Activated CD8-positive, alpha-beta memory T cell treated with anti-CD3 and anti-CD28 coated beads, Interleukin-2, amount 50 U/mL, for 48 hours (primary cell): ENCODE measurements around the gene TPM1.

Source experiments
- DNase-seq: peaks from one replicate; pipeline ENCODE4 v3.0.0-alpha.2; 2020

TPM1 gene

DNA sequence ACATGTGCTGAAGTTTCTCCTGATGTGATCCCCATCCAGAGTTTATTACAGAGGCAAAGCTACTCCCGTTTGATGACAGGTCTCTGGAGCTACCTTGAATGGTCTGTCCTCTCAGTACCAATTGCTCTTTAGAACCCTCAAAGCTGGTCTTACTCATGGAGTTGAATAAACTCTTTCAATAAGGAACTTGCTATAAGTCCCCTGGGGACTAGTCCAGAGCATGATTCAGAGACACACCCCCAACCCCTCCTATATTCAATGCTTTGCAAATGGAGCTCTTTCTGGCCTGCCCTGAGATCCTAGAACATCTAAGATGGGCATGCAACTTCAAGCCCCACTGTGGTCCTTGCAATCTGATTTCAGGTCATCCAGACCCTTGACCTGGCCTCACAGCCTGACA, 23.9 kb upstream of the TPM1 start:
- no peak for DNase-seq

DNA sequence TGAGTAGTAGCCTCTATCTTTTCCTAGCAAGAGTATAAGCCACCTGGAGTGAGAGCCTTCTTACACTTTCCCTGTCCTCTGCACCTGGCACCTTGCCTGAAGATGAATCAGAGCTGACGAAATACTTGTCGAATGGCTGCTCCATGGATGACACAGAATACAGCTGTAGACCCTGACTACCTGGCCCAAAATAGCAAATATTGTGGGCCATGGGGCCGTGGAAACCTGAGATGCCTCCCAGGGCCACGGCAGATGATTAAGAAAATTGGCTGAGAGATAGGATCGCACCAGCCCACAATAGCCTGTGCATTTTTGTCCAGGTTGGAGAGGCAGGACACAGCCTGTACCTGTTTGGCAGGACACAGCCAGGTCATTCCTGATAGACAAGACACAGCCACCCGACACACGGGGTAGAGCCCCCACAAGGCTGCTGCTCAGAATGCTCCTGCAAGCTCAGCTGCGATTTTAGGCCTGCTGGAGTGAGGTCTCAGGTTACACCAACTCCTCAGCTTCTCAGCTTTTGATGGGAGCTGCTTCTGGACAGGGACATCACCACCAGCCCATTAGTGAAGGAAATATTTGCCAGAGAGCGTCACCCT, 22.9 kb upstream of the TPM1 start:
- no peak for DNase-seq

DNA sequence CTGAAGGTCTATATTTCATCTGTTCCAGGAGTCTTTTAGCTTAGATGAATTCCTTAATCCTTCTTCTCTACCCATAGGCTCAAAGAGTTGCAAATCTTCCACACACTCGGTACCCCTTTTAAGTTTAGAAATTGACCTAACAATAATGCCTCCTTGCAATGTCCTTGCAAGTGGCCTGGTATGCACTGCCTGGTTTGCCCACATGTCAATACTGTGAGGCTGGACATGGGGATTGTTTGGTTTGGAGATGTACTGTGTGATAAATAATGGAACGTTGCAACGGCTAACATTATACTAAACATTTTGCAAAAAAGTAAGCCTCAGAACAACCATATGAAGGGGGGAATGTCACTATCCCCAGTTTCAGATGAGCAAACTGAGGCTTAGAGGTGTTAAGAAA, 22.4 kb upstream of the TPM1 start:
- no peak for DNase-seq

DNA sequence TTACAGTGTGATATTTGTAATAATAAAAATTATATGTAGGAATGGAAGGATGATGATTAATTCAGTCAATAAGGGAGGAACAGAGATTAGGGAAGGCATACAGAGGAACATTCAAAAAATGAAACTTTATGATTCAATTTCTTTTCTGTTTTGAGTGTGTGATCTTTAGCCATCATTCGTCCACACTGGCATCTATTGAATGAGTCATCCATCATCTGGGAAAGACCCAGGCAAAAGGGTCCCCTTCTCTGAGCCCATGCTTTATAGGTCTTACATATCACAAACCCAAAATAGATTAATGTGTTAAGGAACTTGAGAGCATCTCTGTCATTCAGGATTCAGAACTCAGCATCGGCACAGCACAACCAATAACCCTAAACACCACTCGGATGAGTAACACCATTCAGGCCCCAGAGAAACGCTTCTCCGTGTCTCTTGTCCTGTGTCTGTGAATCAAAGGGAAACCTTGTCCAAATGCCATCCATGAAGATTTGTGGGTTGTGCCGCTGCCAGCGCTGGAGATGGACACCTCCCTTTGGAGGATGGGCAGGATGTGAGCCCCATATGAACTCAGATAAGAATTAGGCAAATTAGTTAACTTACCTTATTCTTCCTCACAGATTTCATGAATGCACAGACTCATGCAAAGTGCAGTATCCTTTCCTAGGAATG, 21.7 kb upstream of the TPM1 start:
- no peak for DNase-seq

DNA sequence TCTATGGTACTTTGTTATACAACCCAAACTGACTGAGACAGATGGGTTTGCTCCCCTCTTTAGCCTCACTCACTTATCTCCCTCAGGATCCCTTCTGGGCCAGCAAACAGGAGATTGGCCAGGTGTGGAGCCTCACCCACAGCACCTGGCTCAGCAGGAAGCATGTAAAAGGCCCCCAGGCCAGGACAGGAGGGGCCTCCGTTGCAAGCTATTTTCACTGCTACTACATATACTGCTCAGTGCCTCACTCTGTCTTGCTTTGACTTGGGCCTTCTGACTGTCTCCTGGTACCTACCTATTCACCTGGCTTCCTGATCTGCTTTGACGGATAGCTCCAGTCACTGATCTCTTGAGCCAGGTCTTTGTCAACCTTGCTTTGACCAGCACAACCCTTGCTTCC, 20.4 kb upstream of the TPM1 start:
- no peak for DNase-seq

DNA sequence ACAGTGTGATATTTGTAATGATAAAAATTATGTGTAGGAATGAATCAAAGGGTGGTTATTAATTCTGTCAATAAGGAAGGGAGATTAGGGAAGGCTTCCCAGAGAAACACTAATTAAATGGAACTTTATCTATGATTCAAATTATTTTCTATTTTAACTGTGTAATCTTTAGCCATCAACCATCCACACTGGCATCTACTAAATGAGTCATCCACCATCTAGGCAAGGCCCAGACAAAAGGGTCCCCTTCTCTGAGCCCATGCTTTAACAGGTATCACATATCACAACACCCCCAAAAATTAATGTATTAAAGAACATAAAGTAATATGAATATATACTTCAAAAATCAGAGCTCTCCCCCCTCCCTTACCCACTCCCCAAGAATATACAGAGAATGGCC, 19.9 kb upstream of the TPM1 start:
- no peak for DNase-seq

DNA sequence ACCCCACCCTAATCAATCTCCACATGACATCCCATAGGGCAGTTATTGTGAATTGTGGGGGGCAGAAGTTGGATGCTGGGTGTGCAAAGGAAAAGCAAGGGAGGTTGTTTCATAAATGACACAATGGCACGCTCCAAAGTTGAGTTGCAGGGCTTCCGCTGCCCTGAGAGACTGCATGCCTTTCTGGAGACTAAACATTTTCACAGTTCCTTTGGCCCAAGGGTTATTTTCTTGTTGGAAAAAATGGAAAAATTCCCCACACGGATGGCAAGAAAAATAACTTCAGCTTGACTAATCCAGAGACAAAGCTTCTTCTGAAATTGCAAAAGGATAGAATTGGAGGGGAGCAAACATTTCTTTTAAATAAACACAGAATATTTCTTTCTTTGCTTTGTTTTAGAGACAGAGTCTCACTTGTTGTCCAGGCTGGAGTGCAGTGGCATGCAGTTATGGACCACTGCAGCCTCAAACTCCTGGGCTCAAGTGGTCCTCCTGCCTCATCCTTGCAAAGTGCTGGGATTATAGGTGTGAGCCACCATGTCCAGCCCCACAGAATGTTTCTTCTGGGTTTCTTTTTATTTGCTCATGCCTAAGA, 19.1 kb upstream of the TPM1 start:
- DNase-seq, result no peak

DNA sequence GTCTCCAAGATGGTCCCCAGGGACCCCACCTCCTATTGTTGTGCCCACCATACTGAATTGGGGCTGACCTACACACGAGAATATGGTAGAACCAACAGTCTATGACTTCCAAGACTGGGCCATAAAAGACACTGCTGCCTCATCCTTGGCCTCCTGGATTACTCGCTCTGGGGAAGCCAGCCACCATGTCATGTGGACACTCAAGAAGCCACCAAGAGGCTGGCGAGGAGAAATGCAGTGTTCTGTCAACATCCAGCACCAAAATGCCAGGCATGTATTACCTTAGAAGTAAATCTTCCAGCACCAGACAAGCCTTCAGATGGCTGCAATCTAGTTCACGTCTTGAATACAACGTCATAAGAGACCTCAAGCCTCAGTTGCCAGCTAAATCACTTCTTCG, 17.1 kb upstream of the TPM1 start:
- no peak for DNase-seq

DNA sequence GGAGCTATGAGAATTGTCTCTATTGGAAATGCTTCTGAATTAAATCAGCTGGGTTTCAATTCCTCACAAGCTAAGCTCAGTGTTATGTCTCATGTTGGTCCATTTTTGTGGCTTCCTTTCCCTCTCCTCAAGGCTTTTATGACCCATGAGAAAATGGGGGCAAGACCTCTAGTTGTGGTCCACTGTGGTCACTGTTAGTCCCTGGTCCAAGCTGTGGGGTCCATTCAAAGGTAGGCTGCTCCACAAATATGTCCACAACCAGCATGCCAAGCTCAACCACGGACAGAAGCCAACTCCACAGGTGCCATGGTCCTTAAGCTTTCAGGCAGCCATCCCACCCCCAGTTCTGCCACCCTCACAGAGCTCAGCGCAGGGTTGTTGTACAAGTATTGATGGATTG, 14.9 kb upstream of the TPM1 start:
- DNase-seq, result no peak

DNA sequence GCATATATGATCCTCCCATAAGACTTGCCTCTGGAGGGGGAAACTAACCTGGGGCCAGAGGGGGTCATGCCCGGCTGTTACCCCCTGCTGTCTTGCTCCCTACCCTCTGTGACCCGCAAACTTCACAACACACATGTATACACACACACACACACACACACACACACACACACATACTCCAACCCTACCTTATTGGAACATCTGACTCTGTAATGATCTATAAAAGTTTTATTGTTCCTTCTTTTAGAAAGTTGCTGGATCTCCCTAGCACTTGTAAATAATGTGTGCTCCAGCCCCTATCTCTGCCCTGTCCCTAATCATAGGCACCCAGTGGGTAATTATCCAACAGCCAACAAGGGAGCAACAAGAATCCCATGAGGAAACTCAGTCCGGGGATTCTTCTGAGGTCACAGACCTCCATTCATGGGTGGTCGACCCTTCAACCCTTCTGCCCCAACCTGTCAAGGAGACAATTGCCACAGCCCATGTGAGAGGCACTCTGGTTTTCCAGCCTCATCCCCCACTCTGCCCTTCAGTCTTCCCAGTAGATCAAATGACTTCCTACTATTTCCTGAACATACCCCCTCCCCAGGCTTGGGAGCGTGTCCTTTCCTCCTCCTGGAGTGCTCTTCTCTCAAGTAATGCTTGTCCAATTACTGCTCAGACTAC, 14.0 kb upstream of the TPM1 start:
- no peak for DNase-seq

DNA sequence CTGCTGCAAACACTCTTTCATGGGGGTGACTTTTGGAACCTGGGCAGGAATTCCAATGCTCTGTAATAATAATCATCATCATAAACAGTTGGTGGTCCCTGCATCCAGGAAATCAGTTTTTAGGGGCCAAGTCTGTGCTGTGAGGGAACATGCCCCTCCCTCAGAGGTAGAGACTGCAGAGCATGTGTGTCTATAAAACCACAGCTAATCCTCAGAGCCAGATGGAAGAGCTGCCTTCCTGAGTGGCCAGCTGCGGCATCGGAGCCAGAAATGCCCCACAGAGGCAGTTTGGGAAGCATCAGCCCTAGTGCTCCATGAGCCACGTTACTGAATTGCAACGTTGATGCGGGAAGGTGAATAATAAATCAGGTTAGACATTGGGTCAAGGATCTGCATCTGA, 12.9 kb upstream of the TPM1 start:
- no peak for DNase-seq

DNA sequence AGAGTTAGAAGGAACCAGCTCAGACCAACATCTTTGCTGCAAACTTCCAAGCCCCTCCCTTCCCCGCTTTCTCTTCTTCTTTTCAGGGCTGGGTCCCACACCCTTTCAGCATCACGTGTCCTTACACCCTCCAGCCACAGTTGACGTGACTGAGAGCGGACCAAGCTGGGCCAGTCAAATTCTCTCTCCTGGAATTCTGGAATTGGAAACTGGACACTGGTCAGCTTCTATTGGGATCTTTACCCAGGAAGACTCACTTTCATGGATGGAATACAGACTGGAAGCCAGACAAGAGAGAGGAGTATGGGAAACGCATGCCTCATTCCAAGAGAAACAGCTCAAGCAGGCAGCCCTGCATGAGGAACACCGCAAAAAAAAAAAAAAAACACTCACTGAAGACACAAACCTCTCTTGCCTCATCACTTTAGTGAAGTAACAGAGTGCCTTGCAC, 12.4 kb upstream of the TPM1 start:
- DNase-seq, result no peak

DNA sequence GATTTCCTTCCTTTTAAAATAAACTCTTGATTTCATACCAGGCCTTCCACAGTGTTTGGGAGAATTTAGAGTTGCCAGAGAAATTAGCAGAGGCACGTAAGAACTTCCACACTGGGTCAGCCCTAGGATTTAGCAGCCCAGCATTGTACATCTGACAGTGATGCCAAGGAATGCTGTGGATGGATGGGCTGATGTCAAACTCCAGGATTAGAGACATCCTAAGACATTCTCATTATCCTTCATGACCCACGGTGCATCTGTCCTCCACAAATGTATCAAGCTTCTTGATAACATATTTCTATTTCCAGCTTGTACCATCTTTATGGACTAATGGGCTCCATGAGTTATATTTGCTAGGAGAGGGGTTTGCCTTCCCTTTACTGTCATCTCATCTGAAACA, 8.0 kb upstream of the TPM1 start:
- DNase-seq, result no peak

DNA sequence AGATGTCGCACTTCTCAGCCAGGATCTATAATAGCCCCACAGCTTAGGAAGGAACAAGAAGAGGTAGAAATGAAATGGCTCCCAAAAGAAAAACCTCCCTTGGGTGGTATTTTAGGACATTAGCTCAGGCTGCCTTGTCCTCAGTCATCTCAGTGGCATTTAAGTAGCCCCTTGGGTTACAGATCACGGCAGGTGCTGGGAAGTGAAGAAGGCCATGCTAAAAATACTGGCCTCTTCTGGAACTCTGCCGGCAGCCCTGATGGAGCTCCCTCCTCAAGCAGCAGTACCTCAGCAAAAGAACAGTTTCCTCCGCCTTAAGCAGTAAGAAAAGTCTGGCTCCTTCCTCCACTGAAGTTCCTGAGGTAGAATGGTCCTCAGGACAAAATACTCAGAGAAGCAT, 7.3 kb upstream of the TPM1 start:
- no peak for DNase-seq

DNA sequence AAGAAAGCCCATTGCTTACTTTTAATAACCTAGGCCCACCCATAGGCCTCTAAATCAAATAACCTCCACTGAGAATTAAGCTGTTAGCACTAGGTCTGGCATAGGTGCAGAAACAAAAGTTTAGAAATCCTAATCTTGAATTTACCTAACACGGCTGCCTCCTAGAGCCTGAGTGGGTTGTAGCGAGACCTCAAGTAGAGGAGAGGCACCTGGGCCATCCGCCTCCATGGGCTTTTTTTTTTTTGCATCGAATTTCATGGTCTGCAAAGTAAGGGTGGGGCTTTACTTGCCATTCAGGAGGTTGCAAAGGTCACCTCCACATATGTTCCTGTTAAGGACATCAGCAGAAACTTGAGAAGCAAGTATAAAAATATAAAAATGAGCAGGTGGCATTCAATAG, 6.6 kb upstream of the TPM1 start:
- no peak for DNase-seq

DNA sequence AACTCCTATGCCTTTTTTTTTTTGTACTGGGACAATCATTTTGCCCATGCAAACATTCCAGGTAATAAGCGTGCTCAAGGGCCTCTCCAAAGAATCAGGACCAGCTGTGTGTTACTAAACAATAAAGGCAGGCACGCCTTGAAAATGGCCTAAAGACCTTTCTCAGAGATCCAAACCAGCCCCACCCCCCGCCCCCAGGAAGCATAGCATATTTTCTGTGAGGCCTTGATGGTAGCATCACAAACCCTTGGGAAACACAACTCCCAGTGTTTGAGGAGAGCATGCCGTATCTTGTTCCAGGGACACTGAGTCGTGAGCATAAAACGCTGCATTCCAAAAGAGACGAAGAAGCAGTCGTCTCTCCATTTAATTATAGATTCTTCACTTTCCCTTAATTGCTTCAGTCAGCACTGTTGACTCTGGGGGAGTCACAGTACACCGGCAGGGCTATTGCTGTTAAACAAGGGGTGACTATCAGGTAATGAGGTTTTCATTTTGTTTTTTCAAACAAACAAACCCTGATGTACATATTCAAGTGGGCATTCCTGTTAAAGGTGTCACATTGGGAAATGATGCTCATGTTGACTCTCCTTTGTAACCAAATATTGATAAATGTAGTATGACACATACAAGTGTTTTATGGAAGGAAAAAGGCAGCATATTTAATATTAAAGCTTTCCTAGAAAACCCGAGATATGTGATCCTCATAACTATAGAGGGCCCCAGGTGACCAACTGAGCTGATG, 4.4 kb upstream of the TPM1 start:
- DNase-seq, result no peak

DNA sequence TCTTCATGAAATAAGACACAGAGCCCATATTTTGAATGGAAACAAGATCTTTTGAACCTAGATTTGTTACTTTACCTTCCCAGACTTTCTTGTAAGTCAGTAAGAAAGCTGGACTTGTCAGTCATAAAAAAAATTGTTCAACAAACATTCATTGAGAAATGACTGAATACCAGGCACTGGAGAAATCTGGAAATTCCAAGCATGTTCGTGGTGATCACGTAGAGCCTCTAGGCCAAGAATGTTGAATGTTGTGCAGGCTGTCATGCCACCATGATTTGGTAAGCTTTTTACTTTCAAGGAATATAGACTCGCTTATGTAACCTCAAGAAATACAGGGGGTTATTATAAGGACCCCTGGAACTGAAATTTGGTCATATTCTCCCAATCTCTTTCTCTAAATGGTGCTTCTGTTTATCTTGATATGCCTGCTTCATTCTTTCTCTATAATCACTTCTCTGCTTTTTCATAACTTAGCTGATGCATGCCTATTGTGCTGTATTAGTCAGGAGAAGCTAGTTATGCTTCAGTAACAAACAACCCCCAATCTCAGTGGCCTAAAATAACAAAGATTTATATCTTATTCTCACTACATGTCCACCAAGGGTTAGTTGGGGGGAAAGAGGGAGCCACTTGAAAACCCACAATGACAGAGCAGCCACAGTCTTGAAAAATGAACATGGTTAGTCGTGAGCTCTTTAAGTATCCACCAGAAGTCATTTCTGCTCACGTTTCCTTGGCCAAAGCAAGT, 3.4 kb upstream of the TPM1 start:
- DNase-seq, result no peak

DNA sequence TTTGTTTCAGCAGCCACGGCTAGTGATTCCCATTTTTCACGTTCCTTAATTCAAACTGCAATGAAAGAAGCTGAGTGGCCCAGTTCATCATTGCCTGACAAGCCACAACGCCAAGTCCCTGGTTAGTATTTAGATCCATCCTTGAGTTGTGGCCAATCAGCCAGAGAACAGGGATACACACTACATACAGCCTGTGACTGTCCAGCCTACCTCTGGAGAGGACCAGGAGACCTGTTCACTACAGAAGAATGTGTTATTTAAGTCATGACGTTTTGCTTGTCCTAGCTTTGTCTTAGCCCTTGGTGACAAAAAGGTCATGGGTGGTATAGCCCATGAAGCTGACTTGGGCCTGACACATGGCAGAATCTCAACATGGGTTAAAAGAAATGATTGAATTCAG, 2.7 kb upstream of the TPM1 start:
- DNase-seq, result no peak

DNA sequence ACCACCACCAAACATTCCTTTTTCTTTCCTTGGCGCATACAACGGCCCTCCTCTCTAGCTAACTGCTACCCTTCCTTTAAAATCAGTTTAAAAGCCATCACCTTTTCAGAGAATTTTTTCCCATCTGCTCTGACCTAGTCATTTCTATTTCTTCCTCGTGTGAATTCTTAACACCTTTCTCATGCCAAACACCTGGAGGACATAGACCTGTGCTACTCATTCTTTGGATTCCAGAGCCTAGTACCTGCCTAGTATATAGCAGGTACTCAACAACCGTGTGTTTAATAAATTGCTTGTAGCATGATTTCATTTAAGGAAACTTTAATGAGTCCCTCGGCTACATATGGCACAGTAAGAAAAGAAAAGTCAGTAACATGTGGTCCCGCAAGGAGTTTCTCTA, 2.0 kb upstream of the TPM1 start:
- no peak for DNase-seq

DNA sequence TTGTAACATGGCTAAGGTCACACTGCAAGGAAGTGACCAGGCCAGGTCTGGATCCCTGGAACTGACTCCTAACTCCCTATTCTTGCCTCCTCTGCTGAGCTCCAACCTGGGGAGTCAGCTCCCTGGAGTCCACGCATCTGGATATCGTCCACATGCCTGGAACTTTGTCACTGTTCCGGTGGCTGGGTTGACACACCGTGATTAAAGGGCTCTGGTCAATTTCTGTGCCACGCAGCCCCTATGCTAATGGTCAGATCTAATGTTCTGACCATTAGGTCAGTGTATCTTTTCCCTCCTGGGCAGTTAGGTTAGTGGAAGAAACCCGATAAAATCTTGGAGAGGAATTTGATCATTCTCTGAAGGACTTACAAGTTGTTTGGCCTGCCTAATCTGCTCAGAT, 1.6 kb upstream of the TPM1 start:
- no peak for DNase-seq

DNA sequence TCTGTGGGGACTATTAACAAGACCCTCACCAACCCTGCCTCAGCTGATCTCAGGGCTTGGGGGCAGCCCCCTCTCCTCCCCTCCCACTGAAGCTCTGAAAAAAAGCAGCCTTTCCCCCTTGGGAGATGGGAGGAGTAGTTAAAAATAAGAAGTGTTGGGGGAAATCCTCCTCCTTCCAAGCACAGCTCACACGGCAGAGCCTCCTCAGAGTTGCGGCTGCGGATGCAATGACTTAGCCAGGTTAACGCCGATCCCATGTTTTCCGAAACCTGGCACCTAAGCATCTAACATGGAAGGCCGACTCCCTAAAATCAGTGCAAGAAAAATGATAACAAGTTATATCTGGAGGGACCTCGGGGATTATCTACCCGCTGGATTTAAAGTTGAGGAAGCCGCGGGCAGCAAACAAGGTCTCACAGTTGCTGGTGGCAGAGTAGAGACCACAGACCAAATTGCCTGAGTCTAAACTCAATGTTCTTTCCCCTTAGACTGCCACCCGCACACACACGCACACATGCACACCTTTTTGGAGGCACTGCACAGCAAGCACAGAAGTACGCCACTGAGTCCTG, 1.1 kb upstream of the TPM1 start:
- DNase-seq, result no peak

DNA sequence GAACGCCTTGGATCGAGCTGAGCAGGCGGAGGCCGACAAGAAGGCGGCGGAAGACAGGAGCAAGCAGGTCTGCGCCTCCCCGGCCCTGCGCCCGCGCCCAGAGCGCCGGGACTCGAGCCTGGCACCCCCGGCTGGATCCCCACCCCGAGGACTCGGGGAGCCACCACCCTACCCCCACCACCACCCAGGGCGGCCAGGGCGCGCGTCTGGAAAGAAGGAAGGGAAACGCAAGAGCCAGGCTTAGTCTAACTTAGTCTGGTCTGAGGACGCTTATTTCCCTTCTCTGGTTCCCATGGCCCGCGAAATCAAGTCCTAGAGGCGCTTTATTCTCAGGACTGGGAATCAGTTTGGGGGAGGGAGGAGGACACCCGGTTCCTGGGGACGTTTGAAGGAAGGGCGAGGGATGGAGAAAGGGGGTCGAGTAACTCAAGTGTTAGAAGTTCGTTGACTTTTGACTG, 359 bp downstream of the TPM1 start:
- DNase-seq, result no peak
